ENCODE measurements around the gene CAMKMT.

DNA sequence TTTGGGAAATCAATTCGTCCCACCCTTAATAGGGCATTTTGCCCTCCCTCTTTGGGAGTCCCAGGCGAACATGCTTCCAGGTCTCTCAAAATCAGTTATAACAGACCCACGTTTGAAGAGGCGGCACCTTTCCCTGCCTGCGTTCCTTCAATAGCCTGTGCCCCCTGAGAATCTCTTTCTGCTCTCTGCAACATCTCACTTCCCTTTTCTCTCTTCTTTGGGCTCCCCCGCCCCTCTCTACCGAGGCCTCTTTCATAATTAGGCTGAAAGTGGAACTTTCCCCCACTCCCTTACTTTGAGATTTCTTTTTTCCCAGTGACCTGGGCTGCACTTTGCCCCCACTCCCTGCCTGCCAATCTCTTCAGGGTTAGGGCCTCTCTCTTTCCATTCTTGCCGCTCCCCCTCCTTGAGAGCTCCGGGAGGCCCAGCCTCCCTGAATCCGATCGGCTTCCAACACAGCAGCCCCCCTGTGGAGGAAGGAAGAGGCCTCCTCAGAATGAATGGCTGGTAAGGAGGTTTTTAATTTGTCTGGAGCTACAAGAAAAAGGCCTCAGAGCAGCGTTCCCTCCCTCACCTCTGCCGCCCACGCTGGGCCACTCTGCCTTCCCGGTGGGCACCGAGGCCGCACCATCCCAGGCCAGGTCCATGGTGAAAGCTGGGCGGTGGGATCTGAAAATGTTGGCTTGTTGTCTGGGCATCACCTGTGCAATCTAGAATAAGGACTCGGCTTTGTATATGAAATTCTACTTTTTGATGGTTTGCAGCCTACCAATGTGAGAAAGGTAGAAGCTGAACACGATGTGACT is 417.1 kb downstream of the CAMKMT start:
- TF ChIP-seq, protein P1, sequence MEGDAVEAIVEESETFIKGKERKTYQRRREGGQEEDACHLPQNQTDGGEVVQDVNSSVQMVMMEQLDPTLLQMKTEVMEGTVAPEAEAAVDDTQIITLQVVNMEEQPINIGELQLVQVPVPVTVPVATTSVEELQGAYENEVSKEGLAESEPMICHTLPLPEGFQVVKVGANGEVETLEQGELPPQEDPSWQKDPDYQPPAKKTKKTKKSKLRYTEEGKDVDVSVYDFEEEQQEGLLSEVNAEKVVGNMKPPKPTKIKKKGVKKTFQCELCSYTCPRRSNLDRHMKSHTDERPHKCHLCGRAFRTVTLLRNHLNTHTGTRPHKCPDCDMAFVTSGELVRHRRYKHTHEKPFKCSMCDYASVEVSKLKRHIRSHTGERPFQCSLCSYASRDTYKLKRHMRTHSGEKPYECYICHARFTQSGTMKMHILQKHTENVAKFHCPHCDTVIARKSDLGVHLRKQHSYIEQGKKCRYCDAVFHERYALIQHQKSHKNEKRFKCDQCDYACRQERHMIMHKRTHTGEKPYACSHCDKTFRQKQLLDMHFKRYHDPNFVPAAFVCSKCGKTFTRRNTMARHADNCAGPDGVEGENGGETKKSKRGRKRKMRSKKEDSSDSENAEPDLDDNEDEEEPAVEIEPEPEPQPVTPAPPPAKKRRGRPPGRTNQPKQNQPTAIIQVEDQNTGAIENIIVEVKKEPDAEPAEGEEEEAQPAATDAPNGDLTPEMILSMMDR (IDR thresholded peaks at IDR 0.05; ENCODE audit: low read length): no peak
- TF ChIP-seq EZH2phosphoT487 (IDR thresholded peaks at IDR 0.05; ENCODE audit: low read length): no peak
